ENCODE data around the gene BLOC1S5. TPM values are rescaled to one million over a fixed set of nuclear protein-coding genes. Genes with fewer than 3 reads are reported as not detected.

BLOC1S5 gene
- polyA plus RNA-seq, 2 of the 4 experiments (the other 2 are of a cell fraction), result 10.2 to 10.8 TPM

DNA sequence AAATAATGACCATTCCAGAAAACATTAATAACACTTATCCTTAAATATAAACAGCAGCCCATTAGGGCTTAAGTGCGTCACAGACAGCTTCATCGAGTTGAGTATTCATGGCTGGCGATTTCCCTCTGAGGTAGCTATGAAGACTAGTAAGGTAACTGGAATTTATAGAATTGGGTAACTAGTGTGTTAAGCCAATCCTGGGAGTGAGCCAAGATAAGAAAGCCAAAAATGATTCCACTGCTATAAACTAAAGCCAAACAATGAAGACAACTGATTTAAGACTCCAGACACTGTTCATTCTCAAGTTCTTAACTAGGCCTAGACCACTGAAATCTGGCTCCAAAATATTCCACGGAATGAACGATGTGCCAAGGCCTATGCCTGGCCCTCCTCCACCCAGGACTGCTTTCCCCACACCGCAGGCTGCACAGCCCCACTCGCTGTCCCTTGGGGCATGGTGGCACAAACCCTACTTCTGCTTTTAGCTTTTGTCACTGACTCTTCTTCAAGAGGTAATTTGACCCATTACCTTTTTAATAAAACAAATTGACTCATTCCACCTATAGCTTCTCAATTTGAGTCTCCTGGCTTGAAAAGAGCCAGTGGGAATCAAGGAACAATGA is 66.0 kb downstream of the BLOC1S5 start:
- no peak for FAIRE-seq
- H3K4me1 ChIP-seq, result no peaks in the 10 kb centered on the region
- WGBS (ENCODE audit: missing lambda C conversion rate), result 88% methylated on average over 7 of the region's 7 CpGs
- H3K9me3 ChIP-seq, result no peaks in the 10 kb centered on the region
- H3K4me3 ChIP-seq, result no peak overlapping the region
- ATAC-seq, result no peak
- ChIA-PET POLR2A (no interaction called here), CTCF (interaction anchor here (0.6 to 0.7 kb wide), 2 partner anchors 15 to 38 kb away, joined by 3 read pairs; no protein-coding TSS in a partner anchor)
- no peak overlapping the region for H3K27ac ChIP-seq
- DNase-seq (ENCODE audit: low read depth in 1 of 2, low spot score in 1 of 2), result no peak
- no peak for TF ChIP-seq FOSL2 (IDR thresholded peaks at IDR 0.05)
- TF ChIP-seq FOSL2 (CRISPR knock-in tag; IDR thresholded peaks at IDR 0.05), result no peak
- TF ChIP-seq CHD2 (IDR thresholded peaks at IDR 0.05; ENCODE audit: low read length, partially characterized antibody), result no peak
- no peak for TF ChIP-seq NR3C1 (IDR thresholded peaks at IDR 0.05)
- TF ChIP-seq MAFK (IDR thresholded peaks at IDR 0.05; ENCODE audit: partially characterized antibody), result no peak
- no peak for TF ChIP-seq RAD21 (conservative IDR thresholded peaks at IDR 0.05 in 1 of 2, IDR thresholded peaks at IDR 0.05 in 1 of 2)
- no peak for TF ChIP-seq ZNF302 (CRISPR knock-in tag; IDR thresholded peaks at IDR 0.05)
- TF ChIP-seq, protein P1, sequence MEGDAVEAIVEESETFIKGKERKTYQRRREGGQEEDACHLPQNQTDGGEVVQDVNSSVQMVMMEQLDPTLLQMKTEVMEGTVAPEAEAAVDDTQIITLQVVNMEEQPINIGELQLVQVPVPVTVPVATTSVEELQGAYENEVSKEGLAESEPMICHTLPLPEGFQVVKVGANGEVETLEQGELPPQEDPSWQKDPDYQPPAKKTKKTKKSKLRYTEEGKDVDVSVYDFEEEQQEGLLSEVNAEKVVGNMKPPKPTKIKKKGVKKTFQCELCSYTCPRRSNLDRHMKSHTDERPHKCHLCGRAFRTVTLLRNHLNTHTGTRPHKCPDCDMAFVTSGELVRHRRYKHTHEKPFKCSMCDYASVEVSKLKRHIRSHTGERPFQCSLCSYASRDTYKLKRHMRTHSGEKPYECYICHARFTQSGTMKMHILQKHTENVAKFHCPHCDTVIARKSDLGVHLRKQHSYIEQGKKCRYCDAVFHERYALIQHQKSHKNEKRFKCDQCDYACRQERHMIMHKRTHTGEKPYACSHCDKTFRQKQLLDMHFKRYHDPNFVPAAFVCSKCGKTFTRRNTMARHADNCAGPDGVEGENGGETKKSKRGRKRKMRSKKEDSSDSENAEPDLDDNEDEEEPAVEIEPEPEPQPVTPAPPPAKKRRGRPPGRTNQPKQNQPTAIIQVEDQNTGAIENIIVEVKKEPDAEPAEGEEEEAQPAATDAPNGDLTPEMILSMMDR (IDR thresholded peaks at IDR 0.05), result no peak
- TF ChIP-seq KDM5A (IDR thresholded peaks at IDR 0.05), result no peak
- TF ChIP-seq, protein P2, sequence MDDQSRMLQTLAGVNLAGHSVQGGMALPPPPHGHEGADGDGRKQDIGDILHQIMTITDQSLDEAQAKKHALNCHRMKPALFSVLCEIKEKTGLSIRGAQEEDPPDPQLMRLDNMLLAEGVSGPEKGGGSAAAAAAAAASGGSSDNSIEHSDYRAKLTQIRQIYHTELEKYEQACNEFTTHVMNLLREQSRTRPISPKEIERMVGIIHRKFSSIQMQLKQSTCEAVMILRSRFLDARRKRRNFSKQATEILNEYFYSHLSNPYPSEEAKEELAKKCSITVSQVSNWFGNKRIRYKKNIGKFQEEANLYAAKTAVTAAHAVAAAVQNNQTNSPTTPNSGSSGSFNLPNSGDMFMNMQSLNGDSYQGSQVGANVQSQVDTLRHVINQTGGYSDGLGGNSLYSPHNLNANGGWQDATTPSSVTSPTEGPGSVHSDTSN (IDR thresholded peaks at IDR 0.05), result no peak
- no peak for TF ChIP-seq TFCP2L1 (CRISPR knock-in tag; IDR thresholded peaks at IDR 0.05)
- no peak overlapping the region for H3K4me2 ChIP-seq

DNA sequence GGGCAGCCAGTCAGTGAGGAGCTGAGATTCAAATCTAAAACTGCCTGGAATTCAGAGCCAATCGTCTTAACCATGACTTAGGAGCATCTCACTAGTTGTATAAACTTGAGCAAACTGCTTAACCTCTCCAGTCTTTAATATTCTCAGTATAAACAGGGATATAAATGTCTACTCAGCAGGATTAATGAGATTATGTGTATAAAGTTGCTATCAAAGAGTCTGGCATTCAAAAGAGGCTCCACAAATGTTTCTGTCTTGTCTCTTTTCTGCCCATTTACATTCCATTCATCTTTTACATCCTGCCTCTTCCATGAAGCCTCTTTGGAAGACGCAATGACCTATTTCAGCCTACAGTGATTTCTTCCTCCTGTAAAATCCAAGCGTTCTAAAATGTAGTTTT is 66.9 kb downstream of the BLOC1S5 start:
- ATAC-seq, result no peak
- DNase-seq (ENCODE audit: low read depth in 1 of 2, low spot score in 1 of 2), result no peak
- no peak overlapping the region for H3K4me2 ChIP-seq
- no peak overlapping the region for H3K27ac ChIP-seq
- CTCF ChIA-PET, result interaction anchor here (1.0 to 1.2 kb wide), 3 partner anchors 12 to 275 kb away, joined by 3 to 5 read pairs (median 3); no protein-coding TSS in a partner anchor
- no peaks in the 10 kb centered on the region for H3K9me3 ChIP-seq
- no peak overlapping the region for H3K4me3 ChIP-seq
- H3K4me1 ChIP-seq, result peaks cover 5% of the 10 kb centered on the region
- FAIRE-seq, result no peak
- POLR2A ChIA-PET, result no interaction called here
- 65% methylated on average over 3 of the region's 3 CpGs for WGBS (ENCODE audit: missing lambda C conversion rate)
- TF ChIP-seq ZFP36 (IDR thresholded peaks at IDR 0.05; ENCODE audit: borderline replicate concordance, partially characterized antibody) (no peak), MAFK (IDR thresholded peaks at IDR 0.05; ENCODE audit: partially characterized antibody) (peak; percentile 58)

- FAIRE-seq, result no peak
- ATAC-seq, result no peak
- Histone ChIP-seq H3K27ac (no peak overlapping the region), H3K4me2 (no peak overlapping the region), H3K4me3 (no peak overlapping the region), H3K9me3 (no peaks in the 10 kb centered on the region), H3K4me1 (peaks cover 12% of the 10 kb centered on the region)
- DNase-seq (ENCODE audit: low read depth in 1 of 2, low spot score in 1 of 2), result no peak
- POLR2A ChIA-PET, result no interaction called here
- CTCF ChIA-PET, result interaction anchor here (1.0 to 1.5 kb wide), 4 partner anchors 13 to 275 kb away, joined by 3 to 5 read pairs (median 4); no protein-coding TSS in a partner anchor
- 79% methylated on average over 10 of the region's 10 CpGs for WGBS (ENCODE audit: missing lambda C conversion rate)
- no peak for TF ChIP-seq FOXS1 (CRISPR knock-in tag; IDR thresholded peaks at IDR 0.05)
- no peak for TF ChIP-seq GATA3 (IDR thresholded peaks at IDR 0.05; ENCODE audit: borderline replicate concordance)
- TF ChIP-seq RARB (CRISPR knock-in tag; IDR thresholded peaks at IDR 0.05), result no peak
- no peak for TF ChIP-seq EHF (CRISPR knock-in tag; IDR thresholded peaks at IDR 0.05)
- TF ChIP-seq TP53 (CRISPR knock-in tag; IDR thresholded peaks at IDR 0.05), result no peak
- no peak for TF ChIP-seq MAFK (IDR thresholded peaks at IDR 0.05; ENCODE audit: partially characterized antibody)
- TF ChIP-seq HDAC2 (IDR thresholded peaks at IDR 0.05), result no peak
- no peak for TF ChIP-seq CHD2 (IDR thresholded peaks at IDR 0.05; ENCODE audit: low read length, partially characterized antibody)
- TF ChIP-seq ZFP36 (IDR thresholded peaks at IDR 0.05; ENCODE audit: borderline replicate concordance, partially characterized antibody), result no peak
- no peak for TF ChIP-seq CHD4 (IDR thresholded peaks at IDR 0.05; ENCODE audit: borderline replicate concordance)
Measured at GRCh38 chr6:7996538-7997111, 67.6 kb downstream of the BLOC1S5 start.

Measured in A549 (cell line).